GM12874 (cell line): ENCODE measurements around the gene TOR2A.

Experiments
- CTCF ChIP-seq: IDR thresholded peaks from 2 replicates; pipeline ENCODE4 v1.5.1; 2011; ENCODE audit warnings: low read depth, mild to moderate bottlenecking, control low read depth, low read length, moderate library complexity; ENCODE audit not compliant: insufficient read depth

TOR2A gene

GRCh38 chr9:127777368-127777980 lies 42.4 kb upstream of the TOR2A start:
- TF ChIP-seq CTCF: no peak

- TF ChIP-seq CTCF: no peak
Observed at GRCh38 chr9:127776924-127777289, 41.8 kb upstream of the TOR2A start.

GRCh38 chr9:127776195-127776923 lies 41.3 kb upstream of the TOR2A start:
- no peak for TF ChIP-seq CTCF

- no peak for TF ChIP-seq CTCF
Observed at GRCh38 chr9:127773981-127774380, 38.9 kb upstream of the TOR2A start.

- TF ChIP-seq CTCF: no peak
Observed at GRCh38 chr9:127773272-127773671, 38.2 kb upstream of the TOR2A start.

GRCh38 chr9:127772603-127773002 lies 37.5 kb upstream of the TOR2A start:
- TF ChIP-seq CTCF: no peak

- no peak for TF ChIP-seq CTCF
Observed at GRCh38 chr9:127771570-127772189, 36.6 kb upstream of the TOR2A start.
